PC-9 (cell line): ENCODE results near the gene ST8SIA4. TPM values are rescaled to one million over a fixed set of nuclear protein-coding genes. Genes with fewer than 3 reads are reported as not detected.

Experiments
- BruUV-seq: library from RNA; stranded (reverse); fragments of 400-500 nt; replicated peaks from 2 replicates; lab custom pipeline; 2021; lab: Mats Ljungman, UMichigan
- CTCF ChIA-PET: fragments of 300-600 bp; sonication (Branson Sonifier 250); formaldehyde crosslinking; loops from one replicate; lab custom pipeline; 2022; ENCODE audit warnings: antibody characterized with exemption; lab: Charles Lee
- POLR2A ChIA-PET: fragments of 300-600 bp; sonication (Branson Sonifier 250); formaldehyde crosslinking; loops from one replicate; lab custom pipeline; 2022; ENCODE audit warnings: antibody characterized with exemption; ENCODE audit not compliant: unreplicated experiment; lab: Charles Lee
- DNase-seq, 2 experiments: peaks; one replicate each; pipeline versions ENCODE4 v3.0.0 to v3.0.0-alpha.2; 2015 to 2022; ENCODE audit warnings: mixed read lengths in 1 of 2
- H2AFZ ChIP-seq: fragments of 200-600 bp; sonication (generic); 2 replicates; pipeline ENCODE4 v1.8.1; 2017; ENCODE audit warnings: antibody characterized with exemption
- H3F3A ChIP-seq: fragments of 200-600 bp; sonication (generic); 2 replicates; pipeline ENCODE4 v1.8.1; 2017; ENCODE audit warnings: antibody characterized with exemption, mild to moderate bottlenecking, low read depth; ENCODE audit not compliant: insufficient read depth
- H3K27ac ChIP-seq: fragments of 200-600 bp; sonication (generic); 2 replicates; pipeline ENCODE4 v1.6.1; 2016; ENCODE audit warnings: mixed run types
- H3K27me3 ChIP-seq: fragments of 200-600 bp; sonication (generic); 2 replicates; pipeline ENCODE4 v1.6.1; 2016; ENCODE audit warnings: low read depth, mixed run types; ENCODE audit not compliant: insufficient read depth
- H3K36me3 ChIP-seq: fragments of 200-600 bp; sonication (generic); 2 replicates; pipeline ENCODE4 v1.6.1; 2016; ENCODE audit warnings: low read depth, mixed run types
- H3K4me1 ChIP-seq: fragments of 200-600 bp; sonication (generic); replicated peaks from 2 replicates; pipeline ENCODE4 v1.6.1; 2016; ENCODE audit warnings: mixed run types; ENCODE audit not compliant: insufficient read depth
- H3K4me2 ChIP-seq: fragments of 200-600 bp; sonication (generic); 2 replicates; pipeline ENCODE4 v1.6.1; 2017; ENCODE audit warnings: mixed run types
- H3K4me3 ChIP-seq: fragments of 200-600 bp; sonication (generic); 2 replicates; pipeline ENCODE4 v1.6.1; 2016; ENCODE audit warnings: mixed run types
- H3K79me2 ChIP-seq: fragments of 200-600 bp; sonication (generic); 2 replicates; pipeline ENCODE4 v1.6.1; 2017; ENCODE audit warnings: low read depth, mixed run types
- H3K9me2 ChIP-seq: fragments of 200-600 bp; sonication (generic); 2 replicates; pipeline ENCODE4 v1.8.1; 2017; ENCODE audit warnings: mild to moderate bottlenecking; ENCODE audit not compliant: insufficient read depth
- H3K9me3 ChIP-seq: fragments of 200-600 bp; sonication (generic); 2 replicates; pipeline ENCODE4 v1.8.1; 2016; ENCODE audit warnings: low read depth; ENCODE audit not compliant: insufficient read depth
- H4K20me1 ChIP-seq: fragments of 200-600 bp; sonication (generic); 2 replicates; pipeline ENCODE4 v1.8.1; 2017; ENCODE audit not compliant: insufficient read depth
- CTCF ChIP-seq: fragments of 200-600 bp; sonication (generic); conservative IDR thresholded peaks from 2 replicates; pipeline ENCODE4 v1.6.1; 2017; ENCODE audit warnings: mixed run types, antibody characterized with exemption, mild to moderate bottlenecking, moderate library complexity
- EZH2 ChIP-seq: fragments of 200-600 bp; sonication (generic); IDR thresholded peaks from 2 replicates; pipeline ENCODE4 v1.8.0; 2017; ENCODE audit warnings: antibody characterized with exemption, low read depth
- intact Hi-C: fragments of 100-400 bp; cut with micrococcal nuclease; formaldehyde crosslinking; loops from one replicate; pipeline ENCODE4 v1.10.0; 2022; ENCODE audit not compliant: unreplicated experiment
- total RNA-seq: library from RNA; stranded (reverse); gene quantifications from 2 replicates; pipeline ENCODE4 v1.2.3, GENCODE V29; 2021

The ST8SIA4 gene
- total RNA-seq, 1 experiment from 2014 or later = 2.4 TPM

GRCh38 chr5:100772548-100772947, 130.5 kb downstream of the ST8SIA4 start:
- DNase-seq = no peak
- no peaks in the 10 kb centered on the region; the same call in 1 of the 2 replicates for H3K9me3 ChIP-seq
- no peak overlapping the region for H3K27ac ChIP-seq
- peaks cover 5% of the 10 kb centered on the region for H3K4me1 ChIP-seq
- no peak overlapping the region for H3K4me2 ChIP-seq
- TF ChIP-seq CTCF (no peak), EZH2 (no peak)
- H3K27me3 ChIP-seq = no peaks in the 10 kb centered on the region
- intact Hi-C loops = no loop called here
- no TSS peak for BruUV-seq
- H3K36me3 ChIP-seq = no peaks in the 10 kb centered on the region
- no peak overlapping the region for H3K4me3 ChIP-seq
- H3K9me2 ChIP-seq = no peaks in the 10 kb centered on the region
- no peaks in the 10 kb centered on the region for H4K20me1 ChIP-seq
- POLR2A ChIA-PET = no interaction called here
- CTCF ChIA-PET = no interaction called here
- no peaks in the 10 kb centered on the region for H3F3A ChIP-seq
- H3K79me2 ChIP-seq = no peaks in the 10 kb centered on the region
- no peak overlapping the region for H2AFZ ChIP-seq

GRCh38 chr5:100772006-100772405, 131.1 kb downstream of the ST8SIA4 start:
- no peak for DNase-seq
- BruUV-seq = no TSS peak
- CTCF ChIA-PET = no interaction called here

GRCh38 chr5:100771181-100771580, 131.9 kb downstream of the ST8SIA4 start:
- Histone ChIP-seq H3K4me2 (no peak overlapping the region), H3K79me2 (no peaks in the 10 kb centered on the region), H3K4me1 (no peaks in the 10 kb centered on the region), H3K36me3 (no peaks in the 10 kb centered on the region), H3K9me2 (no peaks in the 10 kb centered on the region), H3K27ac (no peak overlapping the region), H3K4me3 (no peak overlapping the region), H3F3A (no peaks in the 10 kb centered on the region), H4K20me1 (no peaks in the 10 kb centered on the region), H2AFZ (no peak overlapping the region), H3K27me3 (no peaks in the 10 kb centered on the region), H3K9me3 (no peaks in the 10 kb centered on the region)
- DNase-seq = no peak
- BruUV-seq = no TSS peak
- intact Hi-C loops = no loop called here
- CTCF ChIA-PET = no interaction called here
- POLR2A ChIA-PET = no interaction called here
- TF ChIP-seq CTCF (no peak), EZH2 (no peak)

More at GRCh38 chr5:100772006-100772405, 131.1 kb downstream of the ST8SIA4 start:
- intact Hi-C loops = no loop called here
- Histone ChIP-seq H3K9me2 (no peaks in the 10 kb centered on the region), H3F3A (no peaks in the 10 kb centered on the region), H3K27ac (no peak overlapping the region), H3K36me3 (no peaks in the 10 kb centered on the region), H3K4me1 (no peaks in the 10 kb centered on the region), H3K27me3 (no peaks in the 10 kb centered on the region), H4K20me1 (no peaks in the 10 kb centered on the region), H3K79me2 (no peaks in the 10 kb centered on the region), H3K9me3 (no peaks in the 10 kb centered on the region; the same call in 1 of the 2 replicates), H3K4me3 (no peak overlapping the region), H2AFZ (no peak overlapping the region), H3K4me2 (no peak overlapping the region)
- POLR2A ChIA-PET = interaction anchor here (0.6 kb wide), 1 partner anchor 237 kb away, joined by 3 read pairs; the partner anchor contains the start of gene FAM174A
- TF ChIP-seq EZH2 = no peak
- no peak for TF ChIP-seq CTCF
